HEK293 (cell line): ENCODE data around the gene PDCD7.
"Not testable (repeated sequence)": the region's sequence is repeated elsewhere in the genome, so short reads cannot be mapped to it uniquely, and the experiment has no call there.

ENCODE experiments used
- CTCF ChIA-PET: fragments of 350-600 bp; formaldehyde crosslinking; extraction: SDS; loops from one replicate; lab custom pipeline; 2021; ENCODE audit warnings: antibody characterized with exemption; lab: Yijun Ruan, JAX
- POLR2A ChIA-PET: fragments of 300-600 bp; formaldehyde crosslinking; extraction: SDS; loops from one replicate; lab custom pipeline; 2020; ENCODE audit warnings: antibody characterized with exemption, inconsistent platforms; lab: Yijun Ruan, JAX
- H3K27ac ChIP-seq: fragments of 200-500 bp; sonication (Bioruptor generic); 2 replicates; pipeline ENCODE4 v1.5.1; 2014; ENCODE audit warnings: low read depth, low read length, control low read depth, inconsistent platforms; ENCODE audit errors: extremely low read depth
- H3K36me3 ChIP-seq, 2 experiments: fragments of 200-500 bp in 1 of 2; sonication (Bioruptor generic) in 1 of 2; 1 replicate in 1 of 2; 2 replicates in 1 of 2; pipeline ENCODE4 v1.5.1; 2014 to 2017; ENCODE audit warnings: inconsistent platforms in 2 of 2, low read length in 2 of 2; ENCODE audit not compliant: control insufficient read depth in 2 of 2, insufficient read depth in 1 of 2
- H3K4me1 ChIP-seq: fragments of 200-500 bp; sonication (Bioruptor generic); 2 replicates; pipeline ENCODE4 v1.5.1; 2014; ENCODE audit warnings: mild to moderate bottlenecking, low read length, inconsistent platforms; ENCODE audit not compliant: control insufficient read depth, insufficient read depth
- H3K4me3 ChIP-seq: 2 replicates; pipeline ENCODE4 v1.5.1; 2011; ENCODE audit warnings: low read depth, mild to moderate bottlenecking, control low read depth, low read length, moderate library complexity
- H3K9me3 ChIP-seq: fragments of 200-500 bp; sonication (Bioruptor generic); 2 replicates; pipeline ENCODE4 v1.5.1; 2014; ENCODE audit warnings: low read depth, low read length, inconsistent platforms; ENCODE audit not compliant: control insufficient read depth, insufficient read depth
- BCL11A ChIP-seq: fragments of 450-650 bp; formaldehyde crosslinking; IDR thresholded peaks from 2 replicates; pipeline ENCODE4 v1.5.1; 2016; ENCODE audit warnings: low read depth, missing biosample characterization, missing genetic modification characterization
- ELK4 ChIP-seq: IDR thresholded peaks from 2 replicates; pipeline ENCODE4 v1.6.1; 2011; ENCODE audit warnings: mild to moderate bottlenecking, low read depth, low read length, borderline replicate concordance
- GLIS1 ChIP-seq: fragments of 450-650 bp; formaldehyde crosslinking; IDR thresholded peaks from 2 replicates; pipeline ENCODE4 v1.5.1; 2016; ENCODE audit warnings: missing biosample characterization, missing genetic modification characterization
- KLF10 ChIP-seq: fragments of 450-650 bp; IDR thresholded peaks from 2 replicates; pipeline ENCODE4 v1.5.1; 2018; ENCODE audit warnings: missing biosample characterization, mild to moderate bottlenecking, missing genetic modification characterization
- WT1 ChIP-seq: fragments of 450-650 bp; formaldehyde crosslinking; IDR thresholded peaks from 2 replicates; pipeline ENCODE4 v1.5.1; 2016; ENCODE audit warnings: missing biosample characterization, missing genetic modification characterization
- ZBTB26 ChIP-seq: fragments of 450-650 bp; formaldehyde crosslinking; optimal IDR thresholded peaks from 2 replicates; pipeline ENCODE3; 2016; ENCODE audit warnings: missing biosample characterization, mild to moderate bottlenecking, missing genetic modification characterization
- ZFHX2 ChIP-seq: fragments of 450-650 bp; formaldehyde crosslinking; conservative IDR thresholded peaks from 2 replicates; pipeline ENCODE4 v1.5.1; 2016; ENCODE audit warnings: missing biosample characterization, missing genetic modification characterization
- ZNF341 ChIP-seq: fragments of 450-650 bp; formaldehyde crosslinking; IDR thresholded peaks from 2 replicates; pipeline ENCODE4; 2016; ENCODE audit warnings: low read depth, missing biosample characterization, missing genetic modification characterization
- ZNF473 ChIP-seq: fragments of 450-650 bp; formaldehyde crosslinking; IDR thresholded peaks from 2 replicates; pipeline ENCODE4 v1.5.1; 2017; ENCODE audit warnings: missing biosample characterization, missing genetic modification characterization
- ZNF664 ChIP-seq: fragments of 450-650 bp; formaldehyde crosslinking; IDR thresholded peaks from 2 replicates; pipeline ENCODE4 v1.5.1; 2016; ENCODE audit warnings: missing biosample characterization, missing genetic modification characterization
- ZNF704 ChIP-seq: fragments of 450-650 bp; formaldehyde crosslinking; IDR thresholded peaks from 2 replicates; pipeline ENCODE4 v1.5.1; 2016; ENCODE audit warnings: missing biosample characterization, missing genetic modification characterization
- ZNF707 ChIP-seq: fragments of 450-650 bp; formaldehyde crosslinking; IDR thresholded peaks from 2 replicates; pipeline ENCODE4 v1.5.1; 2016; ENCODE audit warnings: missing biosample characterization, missing genetic modification characterization
- ZNF76 ChIP-seq: fragments of 450-650 bp; formaldehyde crosslinking; IDR thresholded peaks from 2 replicates; pipeline ENCODE4; 2016; ENCODE audit warnings: low read depth, missing biosample characterization, missing genetic modification characterization, borderline replicate concordance
- ZSCAN16 ChIP-seq: fragments of 450-650 bp; formaldehyde crosslinking; IDR thresholded peaks from 2 replicates; pipeline ENCODE4 v1.5.1; 2016; ENCODE audit warnings: missing biosample characterization, missing genetic modification characterization

The PDCD7 gene

GRCh38 chr15:65095011-65095746 lies 38.4 kb downstream of the PDCD7 start:
- Histone ChIP-seq H3K4me3 (no peak overlapping the region), H3K9me3 (no peaks in the 10 kb centered on the region), H3K27ac (no peak overlapping the region), H3K4me1 (no peaks in the 10 kb centered on the region), H3K36me3 (peaks cover 0 to 26% of the 10 kb centered on the region in 2 experiments; a peak in 2 of 3 replicates)
- ChIA-PET CTCF (interaction anchor here (0.6 to 1.3 kb wide), 3 partner anchors 8 to 1317 kb away, joined by 3 to 6 read pairs (median 3); no protein-coding TSS in a partner anchor), POLR2A (no interaction called here)
- no peak for TF ChIP-seq ZNF704
- TF ChIP-seq GLIS1 (tag by site-specific recombination), result peak; percentile 61; the same call in 1 of the 2 replicates

DNA sequence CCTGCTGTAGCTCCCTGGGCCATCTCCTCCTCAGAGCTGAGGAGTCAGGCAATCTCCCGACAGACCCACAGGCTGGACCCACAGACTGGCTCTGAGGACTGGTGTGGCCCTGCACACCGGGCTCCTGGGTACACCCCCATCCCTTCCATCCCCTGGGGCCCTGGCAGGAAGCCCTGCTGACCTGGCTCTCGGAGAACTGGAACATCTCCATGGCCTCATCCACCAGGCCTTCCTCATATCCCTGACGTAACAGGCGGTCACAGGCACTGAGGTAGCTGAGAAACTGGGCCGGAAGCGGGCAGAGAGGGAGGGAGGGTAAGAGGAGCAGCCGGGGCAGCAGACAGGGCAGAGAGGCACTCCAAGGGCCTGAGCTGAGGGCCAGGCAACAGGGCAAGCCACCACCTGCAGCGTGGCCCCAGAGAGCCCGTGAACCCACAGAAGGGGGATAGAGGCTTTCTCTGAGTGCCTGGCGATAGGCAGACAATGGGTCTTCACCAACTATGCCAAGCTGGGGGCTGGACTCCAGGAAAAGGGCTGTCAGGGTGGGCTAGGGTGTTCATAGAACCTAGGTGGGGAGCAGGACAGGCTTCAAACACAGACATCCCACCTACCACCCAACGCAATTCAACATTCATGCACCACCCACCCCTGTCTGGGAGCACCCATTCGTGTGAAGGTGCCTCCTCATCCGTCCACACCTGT lies 39.2 kb downstream of the PDCD7 start:
- TF ChIP-seq GLIS1 (tag by site-specific recombination) (peak; percentile 9; the same call in 1 of the 2 replicates), WT1 (tag by site-specific recombination) (no peak)
- TF ChIP-seq, all 188 proteins: peak for 1
- no peak overlapping the region for H3K27ac ChIP-seq
- H3K9me3 ChIP-seq, result no peaks in the 10 kb centered on the region
- CTCF ChIA-PET, result interaction anchor here (0.6 kb wide), 1 partner anchor 1316 kb away, joined by 3 read pairs; no protein-coding TSS in a partner anchor
- peaks cover 0 to 24% of the 10 kb centered on the region in 2 experiments; a peak in 1 of 3 replicates for H3K36me3 ChIP-seq
- H3K4me1 ChIP-seq, result no peaks in the 10 kb centered on the region
- POLR2A ChIA-PET, result no interaction called here
- no peak overlapping the region for H3K4me3 ChIP-seq

- H3K27ac ChIP-seq, H3K4me3 ChIP-seq, POLR2A ChIA-PET, H3K4me1 ChIP-seq, H3K9me3 ChIP-seq: not testable (repeated sequence)
- peaks cover 0 to 17% of the 10 kb centered on the region in 2 experiments; a peak in 1 of 3 replicates for H3K36me3 ChIP-seq
- CTCF ChIA-PET, result interaction anchor here (0.9 kb wide), 1 partner anchor 39 kb away, joined by 3 read pairs; no protein-coding TSS in a partner anchor
These were observed 39.8 kb downstream of the PDCD7 start for GRCh38 chr15:65093793-65094170.

GRCh38 chr15:65092911-65093792 lies 40.5 kb downstream of the PDCD7 start:
- peaks cover 0 to 11% of the 10 kb centered on the region in 2 experiments; a peak in 1 of 3 replicates for H3K36me3 ChIP-seq
- POLR2A ChIA-PET, result no interaction called here
- CTCF ChIA-PET, result interaction anchor here (0.9 kb wide), 1 partner anchor 38 kb away, joined by 3 read pairs; no protein-coding TSS in a partner anchor
- H3K4me3 ChIP-seq, result no peak overlapping the region
- H3K9me3 ChIP-seq, result no peaks in the 10 kb centered on the region
- H3K27ac ChIP-seq, result no peak overlapping the region
- TF ChIP-seq ZFHX2 (tag by site-specific recombination) (peak; percentile 36; the same call in 1 of the 2 replicates), ZNF76 (tag by site-specific recombination) (no peak)
- TF ChIP-seq, all 188 proteins: peak for 1
- no peaks in the 10 kb centered on the region for H3K4me1 ChIP-seq

GRCh38 chr15:65091946-65092770 lies 41.5 kb downstream of the PDCD7 start:
- no peaks in the 10 kb centered on the region for H3K4me1 ChIP-seq
- H3K9me3 ChIP-seq, result no peaks in the 10 kb centered on the region
- H3K36me3 ChIP-seq, result peaks cover 0 to 1% of the 10 kb centered on the region in 2 experiments; a peak in 1 of 3 replicates
- no peak overlapping the region for H3K4me3 ChIP-seq
- POLR2A ChIA-PET, result no interaction called here
- CTCF ChIA-PET, result interaction anchor here (0.5 kb wide), 1 partner anchor 8 kb away, joined by 3 read pairs; no protein-coding TSS in a partner anchor
- no peak overlapping the region for H3K27ac ChIP-seq
- TF ChIP-seq ZNF664 (tag by site-specific recombination) (no peak), ZNF473 (tag by site-specific recombination) (no peak), KLF10 (tag by site-specific recombination) (no peak), ELK4 (no peak), BCL11A (no peak), ZNF341 (tag by site-specific recombination) (no peak), ZNF707 (tag by site-specific recombination) (no peak), ZSCAN16 (tag by site-specific recombination) (no peak), ZBTB26 (tag by site-specific recombination) (no peak)
